ENCODE data around the gene PHRF1. TPM values are rescaled to one million over a fixed set of nuclear protein-coding genes. Genes with fewer than 3 reads are reported as not detected.
"Not testable (repeated sequence)": the region's sequence is repeated elsewhere in the genome, so short reads cannot be mapped to it uniquely, and the experiment has no call there.

The PHRF1 gene
- total and polyA plus RNA-seq, 9 of the 15 experiments (the other 6 are each of a cell fraction or from before 2014, with no cell fraction given), result 0.07 to 37.2 (median 7.7) TPM

- peaks cover 68% of the 10 kb centered on the region; the same call in 2 of the 3 replicates for H3K36me3 ChIP-seq (ENCODE audit: control insufficient read depth, insufficient read depth, low read length)
- H3K4me1 ChIP-seq (replicated peaks in 1 of 2; ENCODE audit: control insufficient read depth in 2 of 2, insufficient read depth in 2 of 2, low read length in 2 of 2), result peaks cover 0 to 25% of the 10 kb centered on the region in 2 experiments; a peak in 2 of 5 replicates
- no peak; the same call in 2 of the 3 replicates for ATAC-seq
- ChIA-PET CTCF (ENCODE audit: low intra/inter-chr PET ratio) (no interaction called here), POLR2A (interaction anchor here (0.7 to 1.4 kb wide), 6 partner anchors 9 to 144 kb away, joined by 3 to 6 read pairs (median 4); partner anchors contain the start of gene CEND1)
- no TSS peak for BruUV-seq (replicated peaks)
- no peaks in the 10 kb centered on the region for H3K79me2 ChIP-seq (ENCODE audit: control insufficient read depth, insufficient read depth, low read length)
- intact Hi-C loops (cut with micrococcal nuclease), result no loop called here
- in situ Hi-C loops (cut with MboI), result no loop called here
- peak in 2 of 4 experiments; percentile 16 to 18 for DNase-seq (ENCODE audit: extremely low read depth in 1 of 4, low spot score in 3 of 4)
- TF ChIP-seq SUPT5H (IDR thresholded peaks at IDR 0.05) (0 out of 2 replicates have a peak, but pooled peaks have one; percentile 7), POLR2G (IDR thresholded peaks at IDR 0.05; ENCODE audit: low read depth, low read length) (peak; percentile 41), ZNF133 (CRISPR knock-in tag; IDR thresholded peaks at IDR 0.05) (no peak)
- FAIRE-seq, result no peak
- H3K27me3 ChIP-seq (ENCODE audit: control insufficient read depth in 2 of 2, insufficient read depth in 2 of 2, low read length in 2 of 2), result no peaks in the 10 kb centered on the region
- H3K9me3 ChIP-seq (replicated peaks; ENCODE audit: control insufficient read depth, insufficient read depth, low read depth, low read length), result peaks cover 2% of the 10 kb centered on the region; the same call in 1 of the 2 replicates
- no peak overlapping the region for H3K9ac ChIP-seq (ENCODE audit: insufficient read depth in 1 of 2, low read depth in 2 of 2, low read length in 2 of 2)
- no peak overlapping the region for H2AFZ ChIP-seq (ENCODE audit: low read depth, low read length)
- 89% methylated on average over 7 of the region's 14 CpGs for WGBS (ENCODE audit: insufficient coverage, low coverage, missing lambda C conversion rate)
- no peak overlapping the region for H3K27ac ChIP-seq (ENCODE audit: extremely low read depth, low read depth, low read length)
- H4K20me1 ChIP-seq (replicated peaks; ENCODE audit: control insufficient read depth, insufficient read depth, low read length), result no peaks in the 10 kb centered on the region
- no peak overlapping the region for H3K4me3 ChIP-seq
- no peaks in the 10 kb centered on the region for H3K9me1 ChIP-seq (ENCODE audit: control insufficient read depth, insufficient read depth, low read length)
- H3K4me2 ChIP-seq (ENCODE audit: insufficient read depth, low read length), result no peak overlapping the region
Observed at GRCh38 chr11:646214-646613, 69.9 kb downstream of the PHRF1 start.

GRCh38 chr11:647672-648158 is 71.4 kb downstream of the PHRF1 start:
- DNase-seq (ENCODE audit: extremely low read depth in 1 of 4, low spot score in 3 of 4), result peak in 1 of 4 experiments; percentile 4
- Histone ChIP-seq H3K9ac (ENCODE audit: insufficient read depth in 1 of 2, low read depth in 2 of 2, low read length in 2 of 2) (peak overlapping the region in 1 of 2 experiments; percentile 58; a peak in 1 of 4 replicates), H3K36me3 (ENCODE audit: control insufficient read depth, insufficient read depth, low read length) (peaks cover 65% of the 10 kb centered on the region; the same call in 2 of the 3 replicates), H3K4me1 (replicated peaks in 1 of 2; ENCODE audit: control insufficient read depth in 2 of 2, insufficient read depth in 2 of 2, low read length in 2 of 2) (peaks cover 0 to 20% of the 10 kb centered on the region in 2 experiments; a peak in 2 of 5 replicates)
- H4K20me1 ChIP-seq (replicated peaks; ENCODE audit: control insufficient read depth, insufficient read depth, low read length); H3K4me3 ChIP-seq; H3K4me2 ChIP-seq (ENCODE audit: insufficient read depth, low read length); H3K9me1 ChIP-seq (ENCODE audit: control insufficient read depth, insufficient read depth, low read length); H2AFZ ChIP-seq (ENCODE audit: low read depth, low read length); in situ Hi-C loops (cut with MboI); H3K79me2 ChIP-seq (ENCODE audit: control insufficient read depth, insufficient read depth, low read length); H3K27ac ChIP-seq (ENCODE audit: extremely low read depth, low read depth, low read length); ATAC-seq; FAIRE-seq; H3K27me3 ChIP-seq (ENCODE audit: control insufficient read depth in 2 of 2, insufficient read depth in 2 of 2, low read length in 2 of 2); H3K9me3 ChIP-seq (replicated peaks; ENCODE audit: control insufficient read depth, insufficient read depth, low read depth, low read length); intact Hi-C loops (cut with micrococcal nuclease); CTCF ChIA-PET (ENCODE audit: low intra/inter-chr PET ratio); BruUV-seq (replicated peaks): not testable (repeated sequence)
- peak; percentile 65 for TF ChIP-seq POLR2G (IDR thresholded peaks at IDR 0.05; ENCODE audit: low read depth, low read length)
- POLR2A ChIA-PET, result interaction anchor here (1.3 kb wide), 1 partner anchor 13 kb away, joined by 3 read pairs; no protein-coding TSS in a partner anchor
- 86% methylated on average over 7 of the region's 14 CpGs for WGBS (ENCODE audit: insufficient coverage, low coverage, missing lambda C conversion rate)

Measured in K562 (cell line).